Vagina (tissue), 2 donors: ENCODE data around the gene PRCP.
"Not testable (repeated sequence)": the region's sequence is repeated elsewhere in the genome, so short reads cannot be mapped to it uniquely, and the experiment has no call there.

Experiments
- POLR2A ChIP-seq, 2 donors: fragments of 450-650 bp; IDR thresholded peaks; one replicate each; pipeline ENCODE4 v1.6.1; 2017; ENCODE audit warnings: antibody characterized with exemption in 2 of 2, mild to moderate bottlenecking in 2 of 2, moderate library complexity in 2 of 2
- POLR2AphosphoS5 ChIP-seq, 2 donors: sonication (generic); formaldehyde crosslinking; IDR thresholded peaks; one replicate each; pipeline ENCODE4 v1.9.0; 2017; ENCODE audit warnings: antibody characterized with exemption in 2 of 2, mild to moderate bottlenecking in 2 of 2, low read depth in 1 of 2; ENCODE audit not compliant: insufficient read depth in 1 of 2
- TF ChIP-seq, protein P1 (sequence below), 3 experiments: fragments of 450-650 bp in 2 of 3; fragments of 200-600 bp in 1 of 3; sonication (generic) in 1 of 3; IDR thresholded peaks; one replicate each; pipeline ENCODE4 v1.5.1; 2017 to 2019; ENCODE audit warnings: antibody characterized with exemption in 3 of 3, mild to moderate bottlenecking in 2 of 3, moderate library complexity in 2 of 3

DNA sequence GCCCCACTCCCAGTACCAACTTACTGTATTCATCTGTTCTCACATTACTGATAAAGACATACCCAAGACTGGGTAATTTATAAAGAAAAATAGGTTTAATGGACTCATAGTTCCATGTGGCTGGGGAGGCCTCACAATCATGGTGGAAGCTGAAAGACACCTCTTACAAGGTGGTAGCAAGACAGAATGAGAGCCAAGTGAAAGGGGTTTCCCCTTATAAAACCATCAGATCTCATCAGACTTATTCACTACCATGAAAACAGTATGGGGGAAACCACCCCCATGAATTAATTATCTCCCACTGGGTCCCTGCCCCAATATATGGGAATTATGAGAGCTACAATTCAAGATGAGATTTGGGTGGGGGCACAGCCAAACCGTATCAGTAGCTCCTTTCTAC lies 44.8 kb upstream of the PRCP start:
- TF ChIP-seq, protein P1, sequence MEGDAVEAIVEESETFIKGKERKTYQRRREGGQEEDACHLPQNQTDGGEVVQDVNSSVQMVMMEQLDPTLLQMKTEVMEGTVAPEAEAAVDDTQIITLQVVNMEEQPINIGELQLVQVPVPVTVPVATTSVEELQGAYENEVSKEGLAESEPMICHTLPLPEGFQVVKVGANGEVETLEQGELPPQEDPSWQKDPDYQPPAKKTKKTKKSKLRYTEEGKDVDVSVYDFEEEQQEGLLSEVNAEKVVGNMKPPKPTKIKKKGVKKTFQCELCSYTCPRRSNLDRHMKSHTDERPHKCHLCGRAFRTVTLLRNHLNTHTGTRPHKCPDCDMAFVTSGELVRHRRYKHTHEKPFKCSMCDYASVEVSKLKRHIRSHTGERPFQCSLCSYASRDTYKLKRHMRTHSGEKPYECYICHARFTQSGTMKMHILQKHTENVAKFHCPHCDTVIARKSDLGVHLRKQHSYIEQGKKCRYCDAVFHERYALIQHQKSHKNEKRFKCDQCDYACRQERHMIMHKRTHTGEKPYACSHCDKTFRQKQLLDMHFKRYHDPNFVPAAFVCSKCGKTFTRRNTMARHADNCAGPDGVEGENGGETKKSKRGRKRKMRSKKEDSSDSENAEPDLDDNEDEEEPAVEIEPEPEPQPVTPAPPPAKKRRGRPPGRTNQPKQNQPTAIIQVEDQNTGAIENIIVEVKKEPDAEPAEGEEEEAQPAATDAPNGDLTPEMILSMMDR (IDR thresholded peaks at IDR 0.05), result not testable (repeated sequence)
- TF ChIP-seq POLR2AphosphoS5 (IDR thresholded peaks at IDR 0.05; ENCODE audit: insufficient read depth in 1 of 2, low read depth in 1 of 2); POLR2A (IDR thresholded peaks at IDR 0.05): not testable (repeated sequence)
